Gastroesophageal sphincter (tissue), 3 donors: ENCODE data around the gene IDNK.

Source experiments
- CTCF ChIP-seq, 4 experiments: fragments of 200-600 bp in 2 of 4; fragments of 450-650 bp in 2 of 4; sonication (generic) in 1 of 4; IDR thresholded peaks; one replicate each; pipeline ENCODE4 v1.5.1; 2017 to 2019; ENCODE audit warnings: antibody characterized with exemption in 4 of 4, mild to moderate bottlenecking in 2 of 4, moderate library complexity in 2 of 4
- EP300 ChIP-seq: sonication (generic); formaldehyde crosslinking; IDR thresholded peaks from one replicate; pipeline ENCODE4 v1.6.1; 2017; ENCODE audit warnings: antibody characterized with exemption, mild to moderate bottlenecking
- POLR2A ChIP-seq, 2 donors: fragments of 450-650 bp; IDR thresholded peaks; one replicate each; pipeline ENCODE4 v1.6.1; 2017; ENCODE audit warnings: antibody characterized with exemption in 2 of 2, mild to moderate bottlenecking in 2 of 2, moderate library complexity in 1 of 2
- POLR2AphosphoS5 ChIP-seq: sonication (generic); formaldehyde crosslinking; IDR thresholded peaks from one replicate; pipeline ENCODE4 v1.6.1; 2017; ENCODE audit warnings: antibody characterized with exemption

- TF ChIP-seq CTCF (IDR thresholded peaks at IDR 0.05), result no peak
- TF ChIP-seq POLR2A (IDR thresholded peaks at IDR 0.05), result no peak
- no peak for TF ChIP-seq POLR2AphosphoS5
- TF ChIP-seq EP300, result no peak
Measured at GRCh38 chr9:83633676-83634075, 10.7 kb downstream of the IDNK start.
